GM19455 (cell line): Measurements from ENCODE around the gene ADAM30.
"Not testable (repeated sequence)": the region's sequence is repeated elsewhere in the genome, so short reads cannot be mapped to it uniquely, and the experiment has no call there.

Source experiments
- ATAC-seq: cut with Tn5 transposase; IDR thresholded peaks from one replicate; pipeline ENCODE4 v1.9.1; 2021; ENCODE audit not compliant: unreplicated experiment

Gene ADAM30

GRCh38 chr1:119879510-119880434 is 16.5 kb downstream of the ADAM30 start:
- ATAC-seq: no peak

GRCh38 chr1:119878171-119878570 is 18.1 kb downstream of the ADAM30 start:
- ATAC-seq: no peak

GRCh38 chr1:119874186-119874585 is 22.1 kb downstream of the ADAM30 start:
- ATAC-seq: no peak

GRCh38 chr1:119873135-119874015 is 22.9 kb downstream of the ADAM30 start:
- ATAC-seq: no peak

GRCh38 chr1:119871881-119872280 is 24.4 kb downstream of the ADAM30 start:
- no peak for ATAC-seq

GRCh38 chr1:119870917-119871596 is 25.3 kb downstream of the ADAM30 start:
- no peak for ATAC-seq

GRCh38 chr1:119869995-119870394 is 26.3 kb downstream of the ADAM30 start:
- no peak for ATAC-seq

GRCh38 chr1:119868176-119868575 is 28.1 kb downstream of the ADAM30 start:
- ATAC-seq: no peak

- no peak for ATAC-seq
Measured at GRCh38 chr1:119866451-119866850, 29.9 kb downstream of the ADAM30 start.

GRCh38 chr1:119865627-119866026 is 30.7 kb downstream of the ADAM30 start:
- ATAC-seq: no peak

GRCh38 chr1:119862276-119862675 is 34.0 kb downstream of the ADAM30 start:
- no peak for ATAC-seq

- no peak for ATAC-seq
Measured at GRCh38 chr1:119861547-119861946, 34.8 kb downstream of the ADAM30 start.

- ATAC-seq: no peak
Measured at GRCh38 chr1:119859647-119860046, 36.7 kb downstream of the ADAM30 start.

- not testable (repeated sequence) for ATAC-seq
Measured at GRCh38 chr1:119858556-119859214, 37.6 kb downstream of the ADAM30 start.

GRCh38 chr1:119858126-119858525 is 38.2 kb downstream of the ADAM30 start:
- ATAC-seq: no peak

GRCh38 chr1:119853155-119853554 is 43.2 kb downstream of the ADAM30 start:
- no peak for ATAC-seq

- not testable (repeated sequence) for ATAC-seq
Measured at GRCh38 chr1:119844206-119844605, 52.1 kb downstream of the ADAM30 start.
